NB4 (cell line): ENCODE measurements around the gene PAXIP1.
A peak's percentile ranks its signal among the peaks of the same experiment; 100 is the strongest.

Experiments used
- MAX ChIP-seq: IDR thresholded peaks from 2 replicates; pipeline ENCODE4 v1.6.1; 2011; ENCODE audit warnings: low read depth, low read length
- MYC ChIP-seq: IDR thresholded peaks from 2 replicates; pipeline ENCODE4 v1.6.1; 2011; ENCODE audit warnings: low read depth, low read length
- POLR2A ChIP-seq: IDR thresholded peaks from 2 replicates; pipeline ENCODE4 v1.6.1; 2011; ENCODE audit warnings: mild to moderate bottlenecking; ENCODE audit not compliant: insufficient read length; ENCODE audit errors: extremely low read depth
- TF ChIP-seq, protein P1 (sequence below): IDR thresholded peaks from one replicate; pipeline ENCODE4 v1.5.1; 2012; ENCODE audit warnings: low read depth, low read length

GRCh38 chr7:154927624-154928125, 75.2 kb downstream of the PAXIP1 start:
- TF ChIP-seq POLR2A (no peak), MAX (no peak), MYC (no peak)
- TF ChIP-seq, protein P1, sequence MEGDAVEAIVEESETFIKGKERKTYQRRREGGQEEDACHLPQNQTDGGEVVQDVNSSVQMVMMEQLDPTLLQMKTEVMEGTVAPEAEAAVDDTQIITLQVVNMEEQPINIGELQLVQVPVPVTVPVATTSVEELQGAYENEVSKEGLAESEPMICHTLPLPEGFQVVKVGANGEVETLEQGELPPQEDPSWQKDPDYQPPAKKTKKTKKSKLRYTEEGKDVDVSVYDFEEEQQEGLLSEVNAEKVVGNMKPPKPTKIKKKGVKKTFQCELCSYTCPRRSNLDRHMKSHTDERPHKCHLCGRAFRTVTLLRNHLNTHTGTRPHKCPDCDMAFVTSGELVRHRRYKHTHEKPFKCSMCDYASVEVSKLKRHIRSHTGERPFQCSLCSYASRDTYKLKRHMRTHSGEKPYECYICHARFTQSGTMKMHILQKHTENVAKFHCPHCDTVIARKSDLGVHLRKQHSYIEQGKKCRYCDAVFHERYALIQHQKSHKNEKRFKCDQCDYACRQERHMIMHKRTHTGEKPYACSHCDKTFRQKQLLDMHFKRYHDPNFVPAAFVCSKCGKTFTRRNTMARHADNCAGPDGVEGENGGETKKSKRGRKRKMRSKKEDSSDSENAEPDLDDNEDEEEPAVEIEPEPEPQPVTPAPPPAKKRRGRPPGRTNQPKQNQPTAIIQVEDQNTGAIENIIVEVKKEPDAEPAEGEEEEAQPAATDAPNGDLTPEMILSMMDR, result peak; percentile 63
